OCI-LY1 (cell line): ENCODE results near the gene MGA.

Source experiments
- EZH2 ChIP-seq: fragments of 200-600 bp; sonication (generic), shearing (Covaris generic); IDR thresholded peaks from 2 replicates; pipeline ENCODE4 v1.8.0; 2017; ENCODE audit warnings: borderline replicate concordance, mixed run types, mild to moderate bottlenecking, antibody characterized with exemption, low read length, moderate library complexity, mixed read lengths
- TF ChIP-seq, protein P1 (sequence below): fragments of 200-600 bp; sonication (generic), shearing (Covaris generic); IDR thresholded peaks from 2 replicates; pipeline ENCODE4 v1.5.1; 2017; ENCODE audit warnings: mild to moderate bottlenecking, antibody characterized with exemption, low read length, moderate library complexity, mixed read lengths

DNA sequence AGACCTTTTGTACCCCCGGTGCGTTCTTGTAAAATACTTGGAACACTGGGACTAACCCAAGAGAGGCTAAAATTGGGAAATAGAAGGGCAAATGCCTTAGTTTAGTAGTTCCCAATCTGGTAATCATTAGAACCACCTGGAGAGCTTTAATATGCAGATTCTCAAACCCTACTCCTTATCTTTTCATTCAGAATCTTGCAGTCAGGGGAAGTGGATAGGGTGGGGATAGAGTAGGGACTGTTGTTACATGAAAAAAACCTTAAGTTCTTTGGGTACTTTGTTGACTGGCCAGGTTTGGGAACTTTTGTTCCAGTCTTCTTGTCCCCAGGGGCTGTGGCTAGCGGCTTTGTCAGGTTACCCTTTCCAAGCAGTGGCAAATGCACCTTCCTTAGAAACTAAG, 130.0 kb downstream of the MGA start:
- TF ChIP-seq, protein P1, sequence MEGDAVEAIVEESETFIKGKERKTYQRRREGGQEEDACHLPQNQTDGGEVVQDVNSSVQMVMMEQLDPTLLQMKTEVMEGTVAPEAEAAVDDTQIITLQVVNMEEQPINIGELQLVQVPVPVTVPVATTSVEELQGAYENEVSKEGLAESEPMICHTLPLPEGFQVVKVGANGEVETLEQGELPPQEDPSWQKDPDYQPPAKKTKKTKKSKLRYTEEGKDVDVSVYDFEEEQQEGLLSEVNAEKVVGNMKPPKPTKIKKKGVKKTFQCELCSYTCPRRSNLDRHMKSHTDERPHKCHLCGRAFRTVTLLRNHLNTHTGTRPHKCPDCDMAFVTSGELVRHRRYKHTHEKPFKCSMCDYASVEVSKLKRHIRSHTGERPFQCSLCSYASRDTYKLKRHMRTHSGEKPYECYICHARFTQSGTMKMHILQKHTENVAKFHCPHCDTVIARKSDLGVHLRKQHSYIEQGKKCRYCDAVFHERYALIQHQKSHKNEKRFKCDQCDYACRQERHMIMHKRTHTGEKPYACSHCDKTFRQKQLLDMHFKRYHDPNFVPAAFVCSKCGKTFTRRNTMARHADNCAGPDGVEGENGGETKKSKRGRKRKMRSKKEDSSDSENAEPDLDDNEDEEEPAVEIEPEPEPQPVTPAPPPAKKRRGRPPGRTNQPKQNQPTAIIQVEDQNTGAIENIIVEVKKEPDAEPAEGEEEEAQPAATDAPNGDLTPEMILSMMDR, result no peak
- no peak for TF ChIP-seq EZH2
